Transverse colon (tissue), 4 donors: ENCODE results near the gene EFCAB14. TPM values are rescaled to one million over a fixed set of nuclear protein-coding genes. Genes with fewer than 3 reads are reported as not detected.
"Not testable (repeated sequence)": the region's sequence is repeated elsewhere in the genome, so short reads cannot be mapped to it uniquely, and the experiment has no call there.

ENCODE experiments used
- DNase-seq: peaks from one replicate; pipeline ENCODE4 v3.0.0-alpha.2; 2019
- H3K27ac ChIP-seq, 4 donors: fragments of 200-600 bp; sonication (generic); 2 replicates each; pipeline ENCODE4 v1.5.1; 2016 to 2018; ENCODE audit warnings: inconsistent platforms in 4 of 4
- H3K27me3 ChIP-seq: fragments of 200-600 bp; sonication (generic); 2 replicates; pipeline ENCODE4 v1.5.1; 2017; ENCODE audit warnings: inconsistent platforms
- H3K36me3 ChIP-seq, 4 donors: fragments of 200-600 bp; sonication (generic); 2 replicates each; pipeline ENCODE4 v1.5.1; 2017 to 2019; ENCODE audit warnings: inconsistent platforms in 4 of 4
- H3K4me1 ChIP-seq, 4 donors: fragments of 200-600 bp; sonication (generic); 2 replicates each; pipeline ENCODE4 v1.5.1; 2017 to 2020; ENCODE audit warnings: inconsistent platforms in 4 of 4
- H3K4me3 ChIP-seq, 4 donors: fragments of 200-600 bp; sonication (generic); 1 replicate in 1 of 4; 2 replicates in 3 of 4; pipeline versions ENCODE4 v1.5.1 to v1.6.1; 2017 to 2019; ENCODE audit warnings: inconsistent platforms in 4 of 4
- H3K9me3 ChIP-seq, 2 donors: fragments of 200-600 bp; sonication (generic); 2 replicates each; pipeline ENCODE4 v1.5.1; 2017 to 2019; ENCODE audit warnings: inconsistent platforms in 2 of 2
- CTCF ChIP-seq, 5 experiments: fragments of 200-600 bp in 3 of 5; fragments of 450-650 bp in 2 of 5; sonication (generic) in 3 of 5; IDR thresholded peaks; 1 replicate in 2 of 5; 2 replicates in 3 of 5; pipeline ENCODE4 v1.5.1; 2016 to 2017; ENCODE audit warnings: antibody characterized with exemption in 5 of 5, inconsistent platforms in 3 of 5, mild to moderate bottlenecking in 2 of 5, moderate library complexity in 1 of 5
- EP300 ChIP-seq: sonication (generic); formaldehyde crosslinking; IDR thresholded peaks from one replicate; pipeline ENCODE4 v1.6.1; 2017; ENCODE audit warnings: antibody characterized with exemption, low read depth
- POLR2A ChIP-seq: fragments of 450-650 bp; IDR thresholded peaks from one replicate; pipeline ENCODE4 v1.6.1; 2016; ENCODE audit warnings: antibody characterized with exemption, mild to moderate bottlenecking, moderate library complexity
- POLR2AphosphoS5 ChIP-seq, 3 donors: sonication (generic); formaldehyde crosslinking; IDR thresholded peaks; one replicate each; pipeline ENCODE4 v1.6.1; 2016; ENCODE audit warnings: antibody characterized with exemption in 3 of 3
- WGBS, 2 donors: methylation state at CpG; one replicate each; pipeline ENCODE4 v1.1.5; 2018; ENCODE audit warnings: low coverage in 1 of 2; 5-methylcytosine and 5-hydroxymethylcytosine counted together
- in situ Hi-C, 4 donors: fragments of 200-750 bp; cut with MboI; loops; one replicate each; pipeline versions ENCODE4 v1.15.0 to v1.15.1; 2017; ENCODE audit warnings: low sequenced_read_pairs in 3 of 4, low pct_ligation_motif_present in 1 of 4, low pct_unique_long_range_greater_than_20kb in 1 of 4
- intact Hi-C: fragments of 100-400 bp; cut with DNase I; formaldehyde crosslinking; loops from one replicate; pipeline ENCODE4 v1.15.1; 2023; ENCODE audit warnings: low total_unique reads
- total RNA-seq, 4 donors: library from RNA; depleted of rRNA; stranded (reverse); fragments of >200 nt; gene quantifications; one replicate each; pipeline ENCODE4 v1.1.0, GENCODE V29; 2016

EFCAB14 gene
- total RNA-seq, 4 donors from 2014 or later: 48.2 to 119 (median 85.4) TPM

DNA sequence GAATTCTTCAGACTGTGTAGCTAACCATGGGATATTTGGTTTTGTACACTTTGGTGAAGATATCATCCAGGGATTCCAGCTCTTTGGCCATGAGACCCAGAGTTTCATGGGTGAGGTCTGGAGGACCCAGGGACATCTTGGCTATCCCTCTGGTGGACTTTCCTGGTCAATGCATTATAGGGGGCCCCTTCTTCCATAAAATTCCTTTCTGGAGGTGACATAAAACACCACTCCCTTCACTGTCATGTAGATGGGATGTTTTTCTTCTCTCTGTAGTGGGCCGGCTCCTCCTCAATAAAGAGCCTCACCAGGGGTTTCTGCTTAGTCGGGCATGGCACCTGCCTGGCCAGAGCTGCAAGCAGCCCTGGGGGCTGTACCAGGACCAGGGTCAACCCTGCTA, 52.9 kb downstream of the EFCAB14 start:
- Histone ChIP-seq H3K27me3 (no peaks in the 10 kb centered on the region), H3K4me1 (peaks cover 8 to 37% (median 14%) of the 10 kb centered on the region in 4 donors), H3K4me3 (no peak overlapping the region), H3K36me3 (peaks cover 0 to 12% (median 3%) of the 10 kb centered on the region in 4 donors), H3K9me3 (no peaks in the 10 kb centered on the region), H3K27ac (no peak overlapping the region)
- intact Hi-C loops: no loop called here
- in situ Hi-C loops: no loop called here
- TF ChIP-seq EP300: no peak
- TF ChIP-seq POLR2AphosphoS5 (IDR thresholded peaks at IDR 0.05): no peak
- DNase-seq: no peak
- 61% methylated on average over 2 of the region's 2 CpGs; no CpG with 5 or more reads in 1 of the 2 donors for WGBS, 2 donors

DNA sequence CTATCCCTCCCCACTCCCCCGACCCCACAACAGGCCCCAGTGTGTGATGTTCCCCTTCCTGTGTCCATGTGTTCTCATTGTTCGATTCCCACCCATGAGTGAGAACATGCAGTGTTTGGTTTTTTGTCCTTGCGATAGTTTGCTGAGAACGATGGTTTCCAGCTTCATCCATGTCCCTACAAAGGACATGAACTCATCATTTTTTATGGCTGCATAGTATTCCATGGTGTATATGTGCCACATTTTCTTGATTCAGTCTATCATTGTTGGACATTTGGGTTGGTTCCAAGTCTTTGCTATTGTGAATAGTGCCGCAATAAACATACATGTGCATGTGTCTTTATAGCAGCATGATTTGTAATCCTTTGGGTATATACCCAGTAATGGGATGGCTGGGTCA, 56.0 kb downstream of the EFCAB14 start:
- intact Hi-C loops, DNase-seq, H3K9me3 ChIP-seq, H3K4me3 ChIP-seq, H3K27ac ChIP-seq, in situ Hi-C loops, H3K27me3 ChIP-seq: not testable (repeated sequence)
- Histone ChIP-seq H3K4me1 (peaks cover 8 to 33% (median 14%) of the 10 kb centered on the region in 4 donors), H3K36me3 (peaks cover 0 to 12% (median 6%) of the 10 kb centered on the region in 4 donors)
- WGBS, 2 donors: 100% methylated on average over 4 of the region's 5 CpGs; no CpG with 5 or more reads in 1 of the 2 donors

DNA sequence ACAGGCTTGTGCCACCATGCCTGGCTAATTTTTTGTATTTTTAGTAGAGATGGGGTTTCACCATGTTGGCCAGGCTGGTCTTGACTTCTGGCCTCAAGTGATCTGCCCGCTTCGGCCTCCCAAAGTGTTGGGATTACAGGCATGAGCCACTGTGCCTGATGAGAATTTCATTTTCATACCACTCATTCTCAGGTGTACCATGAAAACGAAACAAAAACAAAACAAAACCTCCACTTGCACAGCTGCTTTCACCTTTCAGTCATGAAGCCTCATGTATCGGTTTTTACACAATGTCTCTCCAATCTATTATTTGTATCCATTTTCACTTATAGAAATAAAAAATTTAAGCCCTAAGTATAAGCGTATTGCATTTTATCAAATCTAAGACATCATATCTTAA, 58.8 kb downstream of the EFCAB14 start:
- H3K9me3 ChIP-seq, intact Hi-C loops, H3K27me3 ChIP-seq, in situ Hi-C loops, H3K27ac ChIP-seq, H3K4me3 ChIP-seq, DNase-seq: not testable (repeated sequence)
- WGBS, 2 donors: 76 to 91% methylated on average over 5 of the region's 5 CpGs
- H3K4me1 ChIP-seq: peaks cover 0 to 10% (median 0%) of the 10 kb centered on the region in 4 donors
- peaks cover 0 to 33% (median 15%) of the 10 kb centered on the region in 4 donors for H3K36me3 ChIP-seq

DNA sequence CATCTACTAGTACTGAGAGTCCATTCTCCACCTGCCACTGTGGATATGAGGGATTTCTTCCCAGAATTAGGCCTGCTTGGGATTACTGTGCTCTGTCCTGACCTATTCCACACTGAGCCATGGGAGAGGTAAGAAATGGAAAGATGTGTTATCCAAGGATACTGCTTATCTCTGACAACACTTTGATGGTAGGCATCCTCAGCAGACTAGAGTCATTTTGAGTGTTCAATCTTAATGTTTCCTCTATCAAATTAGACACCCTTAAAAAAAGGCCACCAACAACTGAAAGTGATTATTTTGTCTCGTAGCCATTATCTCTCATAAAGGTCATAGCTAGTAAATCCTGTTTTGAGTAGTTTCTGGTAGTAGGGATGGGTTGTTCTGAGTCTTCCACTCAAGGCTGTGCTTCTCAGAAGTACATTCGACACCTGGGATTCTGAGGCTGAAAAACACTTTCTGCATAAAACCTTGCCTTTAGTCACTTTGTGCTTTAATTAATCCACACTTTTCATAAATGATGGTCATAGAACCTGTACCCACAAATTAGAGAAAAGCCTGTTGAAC, 59.5 kb downstream of the EFCAB14 start:
- Histone ChIP-seq H3K4me3 (no peak overlapping the region), H3K36me3 (peaks cover 0 to 34% (median 14%) of the 10 kb centered on the region in 4 donors), H3K27me3 (no peaks in the 10 kb centered on the region), H3K9me3 (no peaks in the 10 kb centered on the region), H3K4me1 (peaks cover 0 to 11% (median 0%) of the 10 kb centered on the region in 4 donors), H3K27ac (no peak overlapping the region)
- 76 to 100% methylated on average over 1 to 2 of the region's 2 CpGs for WGBS, 2 donors
- intact Hi-C loops (no loop called here), in situ Hi-C loops (no loop called here)
- no peak for TF ChIP-seq POLR2A
- TF ChIP-seq CTCF (IDR thresholded peaks at IDR 0.05): no peak
- TF ChIP-seq EP300: no peak
- no peak for TF ChIP-seq POLR2AphosphoS5 (IDR thresholded peaks at IDR 0.05)
- DNase-seq: no peak

- WGBS, 2 donors: 75 to 88% methylated on average over 1 of the region's 1 CpG
These were observed 61.1 kb downstream of the EFCAB14 start for GRCh38 chr1:46657775-46658174.

More at GRCh38 chr1:46657775-46658174, 61.1 kb downstream of the EFCAB14 start:
- no peak for DNase-seq
- H3K27me3 ChIP-seq: no peaks in the 10 kb centered on the region
- in situ Hi-C loops: no loop called here
- no peaks in the 10 kb centered on the region for H3K9me3 ChIP-seq
- intact Hi-C loops: no loop called here
- H3K4me3 ChIP-seq: no peak overlapping the region
- H3K27ac ChIP-seq: peak overlapping the region in 1 of 4 donors; percentile 5
- no peak for TF ChIP-seq POLR2AphosphoS5 (IDR thresholded peaks at IDR 0.05)
- no peak for TF ChIP-seq POLR2A
- TF ChIP-seq CTCF (IDR thresholded peaks at IDR 0.05): no peak
- no peak for TF ChIP-seq EP300
- H3K36me3 ChIP-seq: peaks cover 0 to 25% (median 12%) of the 10 kb centered on the region in 4 donors
- peaks cover 0 to 22% (median 9%) of the 10 kb centered on the region in 4 donors for H3K4me1 ChIP-seq
